ENCODE data around the gene ANKRD33.

- TF ChIP-seq CTCF (IDR thresholded peaks at IDR 0.05; ENCODE audit: insufficient read depth, low read depth, low read length) (no peak), EZH2 (IDR thresholded peaks at IDR 0.05; ENCODE audit: insufficient read depth, low read length) (no peak)
Observed at GRCh38 chr12:51925346-51926063, 37.6 kb downstream of the ANKRD33 start.

Data from astrocyte (in vitro differentiated cells and primary cell).